Ovary (tissue), 3 donors: ENCODE results near the gene TTLL9.

Experiments
- CTCF ChIP-seq, 3 donors: fragments of 450-650 bp in 2 of 3; fragments of 200-600 bp in 1 of 3; IDR thresholded peaks; one replicate each; pipeline versions ENCODE4 v1.5.1 to v1.8.0; 2016 to 2022; ENCODE audit warnings: antibody characterized with exemption in 3 of 3, mild to moderate bottlenecking in 1 of 3
- POLR2A ChIP-seq: fragments of 450-650 bp; IDR thresholded peaks from one replicate; pipeline ENCODE4 v1.6.1; 2017; ENCODE audit warnings: antibody characterized with exemption, mild to moderate bottlenecking, moderate library complexity
- donor health status: DM: no; HTN: no; CAD: no.

- TF ChIP-seq CTCF (IDR thresholded peaks at IDR 0.05) = no peak
- no peak for TF ChIP-seq POLR2A
These were observed 19.0 kb upstream of the TTLL9 start for GRCh38 chr20:31851240-31851955.
